NCI-H2227 (cell line): ENCODE measurements around the gene VWCE.

Experiments used
- DNase-seq: peaks from one replicate; lab custom pipeline; 2025; ENCODE audit not compliant: unreplicated experiment; lab: John Stamatoyannopoulos, UW

VWCE gene

DNA sequence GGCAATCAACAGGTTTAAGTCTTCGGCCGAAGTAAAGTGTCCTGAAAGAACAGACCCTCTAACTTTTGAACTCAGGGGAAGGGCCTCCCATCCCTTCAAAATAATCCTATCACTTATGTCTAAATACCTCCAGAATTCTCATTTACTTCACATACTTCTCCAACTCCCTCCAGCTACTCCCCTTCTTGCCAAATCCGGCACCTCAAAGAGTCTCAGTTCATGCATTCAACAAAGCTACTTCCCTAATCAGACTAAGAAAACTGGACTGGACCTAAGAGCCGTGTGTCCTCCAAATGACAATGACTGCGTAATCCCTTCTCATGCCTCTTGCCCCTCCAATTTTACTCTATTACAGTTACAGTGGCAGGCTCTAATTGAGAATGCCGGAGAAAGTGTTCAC, 36.5 kb upstream of the VWCE start:
- DNase-seq, result no peak

GRCh38 chr11:61329871-61330270, 34.8 kb upstream of the VWCE start:
- no peak for DNase-seq

GRCh38 chr11:61328351-61328750, 33.2 kb upstream of the VWCE start:
- no peak for DNase-seq

DNA sequence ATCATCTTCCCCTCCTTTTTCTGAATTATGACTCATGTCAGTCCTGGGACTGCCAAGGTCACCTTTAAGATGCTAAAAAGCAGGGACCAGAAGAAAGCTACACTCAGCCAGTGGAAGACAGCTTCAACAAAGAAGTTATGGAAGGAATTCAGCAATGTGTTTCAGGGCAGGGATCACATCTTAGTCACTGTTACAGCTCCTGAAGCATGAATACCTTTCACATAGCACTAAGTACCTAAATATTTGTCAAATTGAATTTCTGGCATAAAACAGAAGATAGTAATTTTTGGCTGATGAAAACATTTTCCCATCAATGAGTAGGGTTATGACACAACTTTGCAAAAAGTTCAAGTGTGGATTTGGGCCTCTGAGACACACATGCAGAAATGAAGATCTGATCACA, 32.6 kb upstream of the VWCE start:
- DNase-seq, result no peak

DNA sequence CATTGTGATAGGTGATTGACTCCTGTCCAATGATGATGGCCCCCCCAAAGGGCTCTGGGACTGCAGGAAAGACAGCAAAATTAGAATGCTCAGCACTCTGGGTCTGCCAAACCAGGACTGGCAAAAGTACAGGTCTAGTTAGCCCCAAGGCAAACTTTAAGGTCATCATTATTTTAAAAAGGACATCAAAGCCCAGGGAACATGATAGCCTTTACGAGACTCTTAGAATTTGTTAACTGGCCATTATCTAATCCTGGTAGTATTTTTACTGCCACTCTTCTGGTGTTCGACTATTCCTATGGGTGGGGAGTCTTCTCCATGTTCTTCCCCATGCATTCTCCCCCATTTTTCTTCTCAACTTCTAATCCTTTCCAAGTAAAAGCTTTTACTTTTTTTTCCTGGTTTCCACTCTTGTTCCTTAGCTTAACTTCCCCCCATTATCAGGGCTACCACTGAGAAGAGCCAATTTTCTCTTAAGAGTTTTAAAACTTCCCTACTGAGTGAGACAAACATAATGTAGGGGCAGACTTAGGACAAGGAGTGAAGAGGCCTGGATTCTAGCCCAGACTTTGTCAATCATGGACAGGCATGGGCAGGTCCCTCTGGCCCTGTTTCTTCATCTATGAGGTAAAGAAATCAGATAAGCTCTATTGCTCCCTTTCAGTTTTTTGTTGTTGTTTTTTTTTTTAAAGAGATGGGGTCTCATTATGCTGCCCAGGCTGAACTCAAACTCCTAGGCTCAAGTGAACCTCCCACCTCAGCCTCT, 30.7 kb upstream of the VWCE start:
- DNase-seq, result no peak

- DNase-seq, result no peak
These were observed 20.1 kb upstream of the VWCE start for GRCh38 chr11:61315260-61315659.

DNA sequence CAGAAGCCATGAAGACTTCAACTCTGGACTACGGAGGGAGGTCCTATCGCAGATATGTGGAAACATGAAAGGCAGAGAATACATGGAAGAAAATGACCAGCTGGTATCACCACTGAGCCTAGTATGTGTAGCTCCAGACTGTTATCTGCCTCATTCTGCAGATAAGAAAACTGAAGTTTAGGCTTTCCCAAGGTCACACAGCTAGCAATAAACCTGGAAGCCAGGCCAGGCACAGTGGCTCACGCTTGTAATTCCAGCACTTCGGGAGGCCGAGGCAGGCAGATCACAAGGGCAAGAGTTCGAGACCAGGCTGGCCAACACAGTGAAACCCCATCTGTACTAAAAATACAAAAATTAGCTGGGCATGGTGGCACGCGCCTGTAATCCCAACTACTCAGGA, 15.6 kb upstream of the VWCE start:
- no peak for DNase-seq

GRCh38 chr11:61309739-61310138, 14.6 kb upstream of the VWCE start:
- no peak for DNase-seq

GRCh38 chr11:61309141-61309540, 14.0 kb upstream of the VWCE start:
- DNase-seq, result no peak

DNA sequence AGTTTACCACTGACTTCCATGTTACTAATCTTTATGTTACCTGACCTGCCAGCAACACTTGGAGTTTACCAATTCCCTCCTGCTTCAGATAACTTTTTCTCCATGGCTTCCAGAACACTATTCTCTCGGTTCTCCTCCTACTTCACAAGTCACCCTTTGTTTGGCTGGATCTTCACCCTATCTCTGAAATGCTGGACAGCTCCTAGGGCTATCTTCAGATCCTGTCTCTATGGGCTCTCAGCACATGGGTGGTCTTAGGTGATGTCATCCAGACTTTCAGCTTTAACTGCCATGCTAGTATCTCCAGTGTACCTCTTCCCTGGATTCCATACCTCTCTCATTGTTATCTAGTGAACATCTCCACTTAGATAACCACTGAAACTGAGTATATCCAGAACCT, 12.2 kb upstream of the VWCE start:
- no peak for DNase-seq

DNA sequence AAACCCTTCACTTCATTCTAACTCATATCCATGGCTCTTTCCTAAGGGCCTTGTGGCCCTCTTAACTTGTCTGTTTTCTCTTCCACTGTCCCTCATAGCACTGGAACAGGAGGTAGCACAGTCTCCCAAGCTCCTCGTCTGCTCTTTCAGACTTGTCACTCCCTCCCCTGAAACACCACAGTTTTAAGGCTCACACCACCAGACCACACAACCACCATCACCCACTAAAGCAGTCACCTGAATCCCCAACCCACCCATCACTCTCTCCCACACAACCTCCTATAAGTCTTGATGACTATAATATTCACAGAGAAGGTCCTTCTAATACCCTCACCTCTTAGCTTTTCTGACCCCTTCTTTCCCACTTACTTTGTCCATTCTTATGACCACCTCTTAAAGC, 11.1 kb upstream of the VWCE start:
- DNase-seq, result no peak

DNA sequence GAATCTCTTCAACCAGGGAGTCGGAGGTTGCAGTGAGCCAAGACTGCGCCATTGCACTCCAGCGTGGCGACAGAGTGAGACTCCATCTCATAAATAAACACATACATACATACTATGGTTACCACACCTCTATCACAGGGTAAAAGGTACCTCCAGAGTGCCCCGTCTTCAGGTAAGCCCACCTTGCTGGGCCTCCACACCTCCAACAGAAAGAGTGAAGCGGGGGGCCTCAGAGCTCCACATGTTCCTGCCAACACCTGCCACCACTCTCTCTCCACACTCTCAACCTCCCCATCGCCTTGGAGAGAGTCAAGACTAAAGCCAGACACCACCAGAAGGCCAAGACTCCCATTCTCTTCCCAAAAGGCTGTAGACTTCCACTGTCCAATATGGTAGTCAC, 10.3 kb upstream of the VWCE start:
- no peak for DNase-seq

DNA sequence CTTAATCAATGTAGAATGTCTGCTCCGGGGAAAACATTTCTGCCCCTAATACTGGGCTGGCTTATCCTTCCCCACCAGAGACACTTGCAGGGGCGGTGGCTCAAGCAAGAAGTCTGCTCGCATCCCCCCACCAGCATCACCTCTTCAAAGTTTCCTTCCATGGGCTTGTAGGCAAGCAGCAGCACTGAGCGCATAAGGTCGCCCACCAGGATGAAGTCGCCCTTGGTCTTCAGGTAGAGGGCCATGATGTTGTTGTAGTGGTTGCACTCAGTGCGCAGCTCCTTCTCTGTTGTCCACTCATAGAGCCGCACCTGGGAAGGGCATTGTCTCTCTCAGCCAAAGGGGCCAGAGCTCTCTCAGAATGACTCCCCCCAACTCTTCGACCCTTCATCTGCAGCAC, 8.6 kb upstream of the VWCE start:
- DNase-seq, result no peak

GRCh38 chr11:61302550-61302949, 7.4 kb upstream of the VWCE start:
- no peak for DNase-seq

DNA sequence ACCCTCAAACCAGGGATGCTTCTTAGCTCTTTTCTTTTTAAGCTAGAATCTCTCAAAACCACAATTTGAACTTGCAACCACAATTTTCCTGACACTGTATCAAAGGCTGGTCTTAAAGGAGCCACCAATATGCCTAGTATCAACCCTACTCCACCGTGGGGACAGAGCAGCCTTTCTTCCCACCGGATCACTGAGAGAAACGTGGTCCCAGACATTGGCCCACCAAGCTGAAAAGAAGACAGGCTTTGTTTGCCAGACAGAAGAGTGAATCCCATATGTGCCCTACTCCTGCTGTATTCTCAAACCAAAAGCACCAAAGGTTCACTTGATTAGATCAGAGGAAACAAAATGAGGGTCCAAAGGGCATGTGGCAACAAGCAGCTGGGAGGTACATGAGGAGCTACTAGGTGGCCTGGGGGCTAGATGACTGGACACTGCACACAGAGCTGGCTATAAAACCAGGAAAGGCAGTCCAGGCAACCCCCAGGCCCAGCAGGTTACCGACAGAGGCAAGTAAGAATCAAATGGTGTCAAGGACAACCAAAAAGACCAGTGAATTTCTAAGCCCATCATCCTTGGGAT, 3.6 kb upstream of the VWCE start:
- DNase-seq, result no peak

GRCh38 chr11:61297746-61298145, 2.6 kb upstream of the VWCE start:
- DNase-seq, result no peak

DNA sequence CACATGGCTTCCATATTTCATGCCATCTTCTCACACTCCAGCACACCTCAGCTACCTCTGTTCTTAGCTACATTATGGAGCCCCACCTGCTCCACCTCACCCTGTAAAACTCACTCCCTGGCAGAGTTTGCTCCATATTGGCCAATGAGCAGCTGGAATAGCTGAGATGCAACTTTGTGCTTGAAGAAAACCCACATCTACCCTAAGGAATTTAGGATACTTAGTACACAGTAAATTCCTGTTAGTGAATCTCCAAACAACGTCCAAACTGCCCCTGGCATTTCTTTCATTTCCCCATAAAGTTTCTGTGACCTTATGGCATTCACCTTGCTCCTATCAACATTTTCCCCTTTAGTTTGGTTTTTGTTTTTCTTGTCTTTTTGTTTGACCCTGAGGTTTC, 2.2 kb upstream of the VWCE start:
- no peak for DNase-seq

DNA sequence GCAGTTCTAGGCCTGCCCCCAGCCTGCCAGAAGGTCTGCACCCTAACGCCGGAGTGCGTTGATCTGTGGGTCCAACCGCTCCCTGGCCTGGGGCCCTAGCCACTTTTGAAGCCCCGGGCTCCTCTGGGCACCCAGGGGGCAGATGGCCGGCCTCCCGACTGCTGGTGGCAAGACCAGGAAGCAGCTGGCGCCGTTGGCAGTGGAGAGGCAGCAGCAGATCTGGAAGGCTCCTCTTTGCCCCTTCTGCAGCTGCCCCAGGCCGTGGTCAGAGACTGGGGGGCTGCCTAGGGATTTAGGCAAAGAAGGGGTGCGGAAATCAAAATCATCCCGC, 445 bp upstream of the VWCE start:
- no peak for DNase-seq

- DNase-seq, result peak; percentile 53
These were observed 1.0 kb downstream of the VWCE start for GRCh38 chr11:61293867-61294716.

DNA sequence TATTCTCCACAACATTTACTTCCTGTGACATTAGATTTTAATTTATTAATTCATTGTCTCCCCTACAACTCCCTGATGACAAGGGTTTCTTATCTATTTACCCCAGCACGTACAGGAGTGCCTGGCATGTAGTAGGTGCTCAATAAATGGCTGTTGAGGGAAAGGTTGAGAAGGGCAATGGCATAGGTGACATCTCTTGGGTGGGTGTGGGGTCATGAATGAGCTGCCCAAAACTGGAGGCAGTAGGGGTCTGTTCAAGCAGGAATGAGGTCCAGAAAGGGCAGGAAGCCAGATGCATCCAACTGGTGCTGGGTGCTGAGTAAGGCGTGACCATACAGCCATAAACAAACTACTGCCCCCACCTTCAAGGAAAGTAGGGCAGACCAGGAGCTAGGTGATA, 2.8 kb downstream of the VWCE start:
- no peak for DNase-seq

GRCh38 chr11:61290905-61291690, 4.0 kb downstream of the VWCE start:
- DNase-seq, result no peak
